NCI-H748 treated with DMSO at 0.1 percent for 48 hours (cell line): Measurements from ENCODE around the gene RAB3A.
"Not testable (repeated sequence)": the region's sequence is repeated elsewhere in the genome, so short reads cannot be mapped to it uniquely, and the experiment has no call there.

Source experiments
- DNase-seq: peaks from one replicate; lab custom pipeline; 2025; lab: John Stamatoyannopoulos, UW

The RAB3A gene

DNA sequence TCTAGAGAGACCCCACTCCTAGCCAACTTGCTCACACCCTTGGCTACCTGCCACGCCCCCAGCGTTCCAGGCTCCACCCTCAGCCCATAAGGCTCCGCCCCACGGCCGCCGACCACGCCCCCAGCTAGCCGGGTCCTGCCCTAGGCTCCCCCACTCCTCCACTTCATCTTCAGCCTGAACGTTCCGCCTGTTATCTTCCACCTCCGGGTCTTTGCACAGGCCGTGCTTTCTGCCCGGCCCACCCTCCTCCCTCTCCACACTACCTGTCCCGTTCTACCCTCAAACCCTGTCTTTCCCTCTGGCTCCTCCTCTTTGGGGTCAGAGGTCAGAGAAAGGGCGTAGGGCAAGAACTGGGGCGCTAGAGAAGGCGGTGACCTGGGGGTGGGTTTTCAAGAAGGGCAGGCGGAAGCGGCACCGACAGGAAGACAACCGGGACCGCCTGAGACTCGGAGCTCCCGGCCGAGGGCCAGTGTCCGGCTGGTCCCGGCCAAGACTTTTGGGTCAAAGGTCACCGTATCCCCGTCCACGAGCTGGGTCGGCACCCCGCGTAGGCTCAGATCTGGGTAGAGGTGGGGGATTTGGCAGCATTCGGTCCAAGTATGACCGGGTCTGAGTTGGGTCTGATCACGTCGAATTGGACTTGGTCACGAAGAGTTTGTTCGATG lies 20.1 kb upstream of the RAB3A start:
- no peak for DNase-seq

DNA sequence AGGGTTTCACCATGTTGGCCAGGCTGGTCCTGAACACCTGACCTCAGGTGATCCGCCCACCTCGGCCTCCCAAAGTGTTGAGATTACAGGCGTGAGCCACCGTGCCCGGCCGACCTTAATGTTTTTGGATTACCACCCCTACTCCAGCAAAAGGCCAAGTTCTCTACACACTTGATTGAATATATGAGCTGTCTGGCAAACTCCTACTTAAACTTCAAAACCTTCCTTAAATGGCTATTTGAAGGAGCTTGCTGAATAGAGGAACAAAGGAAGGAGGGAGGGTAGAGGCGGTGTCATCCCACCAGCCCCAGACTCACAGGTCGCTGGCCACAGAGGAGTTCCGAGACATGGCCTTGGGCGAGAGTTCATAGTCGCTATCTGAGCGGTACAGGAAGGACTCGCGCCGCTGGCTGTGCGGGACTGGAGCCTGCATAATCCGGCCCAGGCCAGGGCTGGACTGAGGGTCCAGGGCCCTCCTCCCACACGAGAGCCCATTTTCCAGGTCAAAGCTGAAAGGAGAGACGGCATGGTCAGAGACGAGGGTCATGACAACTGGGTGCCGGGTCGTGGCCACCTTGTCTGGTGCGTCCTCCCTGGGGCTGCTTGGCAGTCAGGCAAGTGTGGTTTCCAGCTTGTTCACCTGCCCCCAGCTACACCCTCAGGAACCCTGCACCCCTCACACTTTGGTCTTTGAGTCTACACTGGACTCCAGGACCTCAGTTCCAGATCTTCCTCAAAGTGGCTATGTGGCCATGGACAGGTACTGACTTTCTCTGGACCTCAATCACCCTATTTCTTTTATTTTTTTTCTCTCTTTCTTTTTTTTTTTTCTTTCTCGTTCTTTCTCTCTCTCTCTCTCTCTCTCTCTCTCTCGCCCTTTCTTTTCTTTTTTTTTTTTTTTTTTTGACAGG lies 18.2 kb upstream of the RAB3A start:
- no peak for DNase-seq

DNA sequence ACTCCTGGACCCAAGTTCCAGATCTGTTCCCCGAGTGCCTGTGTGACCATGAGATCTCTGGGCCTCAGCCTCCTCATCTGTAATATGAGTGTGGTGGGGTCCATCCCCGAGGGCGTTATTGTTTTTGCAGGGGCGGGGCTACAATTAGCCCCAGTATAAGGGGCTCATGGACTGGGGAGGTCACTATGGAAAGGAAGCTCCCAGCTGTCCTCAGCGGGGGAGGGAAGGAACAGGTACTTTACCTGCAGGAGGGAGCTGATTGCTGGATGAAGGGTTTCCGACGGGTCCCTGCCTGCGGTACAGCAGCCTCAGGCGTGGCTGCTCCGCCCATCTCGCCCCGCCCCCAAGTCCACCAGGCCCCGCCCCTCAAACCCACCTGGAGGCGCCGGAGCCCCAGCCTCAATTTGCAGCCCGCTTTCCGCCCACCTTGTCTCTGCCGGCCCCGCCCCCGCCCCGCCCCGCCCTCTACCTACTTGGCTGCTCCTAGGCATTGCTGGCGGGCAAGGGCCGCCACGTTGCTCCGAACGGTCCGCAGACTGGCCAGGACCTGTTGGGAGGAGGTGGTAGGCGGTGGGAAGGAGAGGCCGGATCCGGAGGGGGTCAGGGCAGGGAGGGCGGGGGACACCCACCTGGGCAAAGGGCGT lies 16.9 kb upstream of the RAB3A start:
- no peak for DNase-seq

DNA sequence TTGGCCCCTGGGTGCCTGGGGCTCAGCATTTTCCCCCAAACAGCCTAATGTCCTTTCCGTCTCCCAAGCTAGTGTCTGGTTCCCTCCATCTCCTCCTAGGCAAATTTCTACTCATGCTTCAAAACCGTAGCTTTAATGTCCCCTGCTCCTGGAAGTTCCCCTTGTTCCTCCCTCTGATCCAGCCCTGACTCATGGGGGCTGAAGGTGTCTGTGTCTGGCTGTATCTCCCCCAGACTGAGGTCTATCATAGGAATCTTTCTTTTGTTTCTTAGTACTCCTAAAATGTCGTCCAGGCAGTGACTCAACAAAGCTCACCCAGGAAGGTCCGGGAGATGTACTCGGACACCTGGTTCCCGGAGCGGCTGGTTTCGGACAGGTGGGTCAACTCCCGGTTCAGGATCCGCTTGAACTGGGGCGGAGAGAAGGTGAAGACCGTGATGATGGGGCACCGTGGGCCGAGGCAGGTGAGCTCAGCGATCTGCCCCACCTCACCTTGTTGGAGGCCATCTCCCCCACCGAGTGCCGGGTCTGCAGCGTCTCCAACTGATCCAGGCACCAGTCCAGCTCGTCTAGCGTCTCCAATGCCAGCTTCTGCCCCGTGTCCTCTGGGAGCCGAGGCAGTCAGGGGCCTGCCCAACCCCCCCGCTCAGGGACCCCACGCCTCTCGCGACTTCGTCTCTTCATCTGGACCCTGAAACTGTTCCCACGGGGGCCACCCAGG lies 16.2 kb upstream of the RAB3A start:
- DNase-seq = no peak

DNA sequence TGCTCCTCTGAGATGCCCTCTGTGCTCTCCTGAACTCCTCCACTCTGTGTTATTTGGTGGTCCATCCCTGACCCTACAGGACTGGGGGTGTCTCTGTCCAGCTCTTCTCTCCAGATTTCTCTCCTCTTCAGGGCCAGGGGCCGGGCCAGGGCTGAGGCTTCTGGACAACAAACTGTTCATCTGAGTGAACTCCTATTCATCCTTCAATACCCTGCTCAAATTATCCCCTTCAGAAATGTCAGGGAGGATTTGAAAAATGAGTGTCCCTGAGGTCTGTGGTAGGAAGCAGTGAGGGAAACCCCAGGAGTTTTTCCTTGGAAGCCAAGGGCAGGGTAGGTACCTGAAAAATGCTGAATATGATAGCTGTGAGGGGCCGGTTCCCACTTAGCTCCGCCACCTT lies 14.8 kb upstream of the RAB3A start:
- no peak for DNase-seq

DNA sequence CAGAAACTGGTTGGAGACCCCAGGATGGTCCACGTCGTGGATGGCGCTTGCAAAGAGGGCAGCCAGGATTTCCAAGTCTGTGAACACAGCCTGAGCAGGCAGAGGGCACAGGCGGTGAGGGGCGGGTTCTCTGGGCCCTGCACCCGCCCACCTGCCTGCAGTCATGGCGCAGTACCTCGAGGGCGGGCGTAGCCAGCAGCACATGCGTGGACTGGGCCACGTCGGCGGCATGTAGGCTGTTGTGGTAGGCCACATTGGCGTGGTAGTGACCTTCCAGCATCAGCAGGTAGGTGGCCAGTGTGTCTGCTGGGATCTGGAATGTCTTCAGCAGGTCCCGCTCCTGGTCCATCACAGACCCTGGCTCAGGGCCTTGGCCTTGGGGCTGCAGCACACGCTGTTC lies 14.3 kb upstream of the RAB3A start:
- no peak for DNase-seq

DNA sequence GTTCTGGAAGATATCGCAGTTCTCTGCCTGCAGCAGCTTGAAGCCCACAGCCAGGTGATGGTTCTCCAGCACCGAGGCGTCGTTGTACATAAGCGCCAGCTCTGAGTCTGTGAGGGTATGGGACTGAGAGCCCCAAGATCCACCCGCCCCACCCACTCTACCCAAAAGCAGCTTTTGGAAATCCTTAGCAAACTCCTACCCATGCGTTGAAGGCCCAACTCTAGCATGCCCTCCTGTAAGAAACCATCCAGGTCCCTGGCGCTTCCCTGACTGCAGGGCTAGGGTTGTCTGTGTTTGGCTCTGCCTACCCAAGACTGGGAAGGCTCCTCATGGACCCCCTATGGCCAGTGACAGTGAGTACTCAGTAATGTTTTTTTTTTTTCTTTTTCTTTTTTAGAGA lies 12.9 kb upstream of the RAB3A start:
- DNase-seq = no peak

DNA sequence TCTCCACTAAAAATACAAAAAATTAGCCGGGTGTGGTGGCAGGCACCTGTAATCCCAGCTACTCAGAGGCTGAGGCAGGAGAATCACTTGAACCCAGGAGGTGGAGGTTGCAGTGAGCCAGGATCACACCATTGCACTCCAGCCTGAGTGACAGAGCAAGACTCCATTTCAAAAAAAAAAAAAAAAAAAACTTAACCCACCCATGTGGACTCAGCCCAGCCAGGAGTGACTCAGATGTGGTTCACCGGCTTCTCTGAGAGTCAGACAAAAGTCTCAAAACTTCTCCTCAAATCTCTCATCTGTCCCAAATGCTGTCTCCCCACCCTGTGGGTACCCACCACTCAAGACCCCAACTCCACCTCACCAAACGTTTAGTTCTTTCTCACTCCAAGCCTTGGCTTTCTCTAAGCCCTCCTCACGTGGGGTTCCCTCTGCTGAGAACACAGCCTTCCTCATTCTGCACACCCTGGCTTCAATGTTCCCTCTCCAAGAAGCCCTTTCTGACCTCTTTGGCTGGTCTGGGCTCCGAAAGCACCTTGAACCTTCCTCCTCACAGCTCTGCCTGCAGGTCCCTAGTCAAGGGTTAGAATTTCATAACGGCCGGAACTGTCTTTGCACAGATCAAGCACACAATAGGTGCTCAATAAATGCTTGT lies 11.1 kb upstream of the RAB3A start:
- DNase-seq = no peak

DNA sequence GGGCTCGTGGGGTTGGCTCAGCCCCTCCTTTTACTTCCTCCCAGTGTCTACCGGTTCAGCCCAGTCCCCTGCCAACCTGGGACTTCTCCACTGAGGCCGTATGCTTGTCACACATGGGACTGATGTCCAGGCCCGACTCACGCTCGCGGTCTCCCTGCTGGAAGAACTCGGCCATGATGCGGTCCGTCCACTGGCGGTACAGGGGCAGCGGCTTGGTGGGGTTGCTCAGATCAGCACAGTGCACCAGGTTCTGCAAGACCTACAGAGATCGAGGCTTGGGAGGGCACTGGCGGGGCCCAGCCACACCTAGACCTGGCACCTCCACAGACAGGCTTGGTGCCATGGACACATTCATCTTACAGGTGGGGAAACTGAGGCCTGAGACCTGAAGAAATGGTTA lies 7.8 kb upstream of the RAB3A start:
- DNase-seq = no peak

DNA sequence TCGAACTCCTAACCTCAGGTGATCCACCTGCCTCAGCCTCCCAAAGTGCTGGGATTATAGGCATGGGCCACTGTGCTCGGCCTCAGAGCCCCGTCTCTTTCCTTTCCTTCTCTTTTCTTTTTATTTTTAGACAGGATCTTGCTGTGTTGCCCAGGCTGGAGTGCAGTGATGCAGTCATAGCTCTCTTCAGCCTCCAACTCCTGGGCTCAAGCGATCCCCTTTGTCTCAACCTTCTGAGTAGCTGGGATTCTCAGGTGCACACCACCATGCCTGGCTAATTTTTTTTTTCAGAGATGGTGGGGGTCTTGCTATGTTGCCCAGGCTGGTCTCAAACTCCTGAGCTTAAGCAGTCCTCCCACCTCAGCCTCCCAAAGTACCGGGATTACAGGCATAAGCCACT lies 6.1 kb upstream of the RAB3A start:
- DNase-seq = not testable (repeated sequence)

DNA sequence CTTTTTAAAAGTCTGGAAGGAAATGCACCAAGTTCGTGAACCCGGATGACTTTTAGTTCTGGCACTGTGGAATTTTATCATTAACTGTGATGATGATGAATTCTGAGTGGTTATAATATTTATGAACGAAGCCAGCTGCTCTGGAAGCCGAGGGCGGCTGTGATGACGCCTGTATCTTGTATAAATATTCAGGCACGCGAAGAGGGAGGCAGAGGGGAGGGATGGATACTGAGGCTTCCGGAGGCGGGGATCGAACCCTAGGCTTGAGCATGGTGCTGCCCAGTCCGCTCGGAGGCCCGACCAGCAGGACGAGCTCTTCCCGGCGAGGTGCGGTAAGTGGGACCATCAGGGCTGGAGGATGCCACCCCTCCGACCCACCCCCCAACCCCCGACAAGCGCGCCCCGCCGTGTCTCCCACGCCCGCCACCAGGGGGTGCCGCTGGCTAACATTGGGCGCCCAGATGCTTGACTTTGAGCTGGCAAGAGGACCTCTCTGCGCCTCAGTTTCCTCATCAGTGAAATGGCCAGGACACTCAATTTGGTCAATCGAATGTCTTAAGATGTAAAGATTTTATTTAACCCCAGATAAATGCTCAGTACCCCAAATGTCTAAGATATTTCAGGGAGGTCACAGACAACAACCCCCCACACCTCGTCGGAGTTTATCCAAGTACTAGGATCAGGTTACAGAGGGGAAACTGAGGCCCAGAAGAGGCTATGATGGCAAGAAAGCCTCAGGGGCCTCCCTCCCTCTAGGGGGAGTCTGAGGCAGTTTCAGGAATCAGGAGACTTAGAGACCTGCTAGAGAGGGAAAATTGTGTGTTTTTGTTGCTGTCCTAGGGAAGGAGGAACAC lies 4.5 kb upstream of the RAB3A start:
- DNase-seq = peak; percentile 5

DNA sequence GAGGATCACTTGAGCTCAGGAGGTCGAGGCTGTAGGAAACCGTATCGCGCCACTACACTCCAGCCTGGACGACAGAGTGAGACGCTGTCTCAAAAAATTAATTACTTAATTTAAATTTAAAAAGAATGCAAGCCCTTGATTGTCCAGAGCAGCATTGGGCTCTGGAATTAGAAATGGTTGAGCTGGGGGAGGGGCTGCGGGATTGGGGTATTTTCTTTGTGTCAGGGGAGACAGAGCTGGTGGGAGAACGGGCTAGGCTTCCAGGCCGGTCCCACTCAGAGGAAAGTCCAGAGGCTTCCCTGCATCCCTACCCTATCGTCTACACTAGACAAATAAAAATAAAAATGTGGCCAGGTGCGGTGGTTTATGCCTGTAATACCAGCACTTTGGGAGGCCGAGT lies 2.2 kb upstream of the RAB3A start:
- no peak for DNase-seq

DNA sequence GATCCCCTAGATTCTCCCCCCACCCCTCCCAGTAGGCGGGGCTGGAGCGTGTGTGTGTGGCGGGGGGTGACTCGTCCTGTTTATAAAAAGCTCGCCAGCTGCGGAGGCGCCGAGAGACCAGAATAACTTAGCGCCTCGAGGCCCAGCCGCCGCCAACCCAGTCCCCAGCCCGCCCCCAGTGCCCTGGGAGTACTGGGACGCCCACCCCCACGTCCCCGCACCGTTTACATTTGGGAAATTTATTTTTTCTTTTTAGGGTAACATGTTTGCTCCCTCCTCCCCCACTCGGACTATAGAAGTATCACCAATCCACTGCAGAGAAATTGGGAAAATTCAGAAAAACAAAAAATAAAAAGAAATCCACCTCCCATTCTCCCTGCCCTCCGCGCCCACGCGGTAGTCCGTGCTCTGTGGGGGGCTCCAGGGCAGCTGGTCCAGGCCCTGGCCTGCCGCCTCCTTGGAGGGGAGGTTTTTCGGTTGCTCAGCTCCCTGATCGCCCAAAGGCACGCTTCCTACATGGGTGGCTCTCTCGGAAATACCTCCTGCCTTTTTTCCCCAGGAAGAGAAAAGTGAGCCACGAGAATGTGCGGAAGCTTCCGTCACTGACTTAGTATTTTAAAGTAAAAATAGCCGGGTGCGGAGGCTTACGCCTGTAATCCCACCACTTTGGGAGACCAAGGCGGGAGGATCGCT lies 1.5 kb upstream of the RAB3A start:
- DNase-seq = no peak

DNA sequence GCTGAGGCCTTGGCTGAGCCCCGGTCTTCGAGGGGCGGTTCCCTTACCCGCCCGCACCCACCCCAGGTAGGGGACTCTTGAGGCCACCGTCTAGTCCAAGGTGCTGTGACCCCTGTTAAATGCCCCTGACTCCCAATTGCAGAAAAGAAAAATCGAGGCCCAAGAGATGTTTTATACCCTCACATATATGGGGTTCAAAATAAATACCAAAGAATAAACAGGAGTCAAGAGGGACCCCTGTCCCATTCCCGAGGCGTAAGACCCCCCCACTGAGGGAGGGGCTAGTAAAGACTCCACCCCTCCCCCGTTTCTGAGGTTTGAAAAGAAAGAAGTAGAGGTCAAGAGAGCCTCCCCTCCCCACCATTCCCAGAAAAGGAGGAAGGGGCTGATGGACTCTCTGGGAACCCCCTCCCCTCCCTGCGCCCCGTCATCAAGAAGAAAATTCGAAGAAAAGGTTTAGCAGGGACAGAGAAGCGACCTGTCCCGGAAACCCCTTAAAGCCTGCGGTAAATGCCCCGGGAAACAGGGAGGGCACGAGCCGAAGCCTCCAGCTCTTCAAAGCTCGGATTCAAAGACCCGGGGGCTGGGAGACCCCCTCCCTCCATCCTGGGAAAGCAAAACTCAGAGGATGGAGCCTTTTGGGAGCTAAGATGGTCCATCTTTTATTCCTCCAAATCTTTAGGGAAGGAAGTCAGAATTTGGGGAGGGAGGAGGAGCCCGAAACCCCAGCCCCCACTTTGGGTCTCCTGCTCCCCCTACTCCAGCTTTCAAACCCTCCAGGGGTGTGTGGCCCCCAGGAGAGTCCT lies 755 bp upstream of the RAB3A start:
- no peak for DNase-seq

DNA sequence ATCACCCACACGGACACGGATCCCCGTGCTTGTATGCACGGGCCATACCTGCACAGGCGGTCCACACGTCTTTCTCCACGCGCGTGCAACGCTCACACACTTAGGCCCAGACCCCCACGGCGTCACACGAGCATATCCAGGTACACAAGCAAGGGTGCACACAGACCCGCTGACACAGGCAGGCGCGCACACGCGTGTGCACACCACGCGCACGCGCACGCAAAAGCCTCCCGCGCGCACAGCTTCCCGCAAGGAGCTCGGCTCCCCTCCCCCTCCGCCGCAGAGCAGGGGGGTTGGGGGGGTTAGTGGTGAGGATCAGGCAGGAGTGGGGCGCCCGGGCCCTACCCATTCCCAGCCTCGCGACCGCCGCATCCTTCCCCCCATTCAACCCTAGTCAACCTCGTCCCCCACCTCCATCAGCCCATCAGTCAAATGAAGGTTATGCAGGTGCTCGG lies 407 bp downstream of the RAB3A start:
- DNase-seq = no peak

DNA sequence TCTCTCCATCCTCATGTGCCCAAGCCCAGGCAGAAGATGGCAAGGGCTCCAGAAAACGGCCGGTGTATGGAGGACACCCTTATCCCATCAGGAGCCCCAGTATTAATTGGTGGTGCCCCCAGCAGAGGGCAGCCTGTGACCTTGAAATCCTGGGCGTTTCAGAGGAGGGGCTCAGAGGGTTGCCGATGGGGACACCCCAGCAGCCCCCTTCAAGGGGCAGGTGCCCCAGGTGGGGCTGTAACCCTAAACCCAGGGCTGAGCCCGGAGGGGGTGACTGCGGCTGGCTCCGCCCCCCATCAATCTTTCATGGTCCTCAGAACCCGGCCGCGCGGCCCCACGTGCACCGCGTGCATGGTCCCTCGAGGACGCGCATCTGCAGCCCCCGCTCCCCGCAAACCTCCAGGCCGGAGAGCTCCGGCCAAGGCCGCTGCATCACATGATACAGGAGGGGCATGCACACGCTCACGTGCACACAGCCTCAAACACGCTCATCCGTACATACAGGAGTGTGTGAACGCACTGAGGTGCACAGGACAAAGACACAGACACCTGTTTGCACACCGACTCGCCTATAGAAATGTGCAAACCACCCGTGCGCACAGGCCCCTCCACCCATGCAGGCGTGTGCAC lies 949 bp downstream of the RAB3A start:
- DNase-seq = no peak

DNA sequence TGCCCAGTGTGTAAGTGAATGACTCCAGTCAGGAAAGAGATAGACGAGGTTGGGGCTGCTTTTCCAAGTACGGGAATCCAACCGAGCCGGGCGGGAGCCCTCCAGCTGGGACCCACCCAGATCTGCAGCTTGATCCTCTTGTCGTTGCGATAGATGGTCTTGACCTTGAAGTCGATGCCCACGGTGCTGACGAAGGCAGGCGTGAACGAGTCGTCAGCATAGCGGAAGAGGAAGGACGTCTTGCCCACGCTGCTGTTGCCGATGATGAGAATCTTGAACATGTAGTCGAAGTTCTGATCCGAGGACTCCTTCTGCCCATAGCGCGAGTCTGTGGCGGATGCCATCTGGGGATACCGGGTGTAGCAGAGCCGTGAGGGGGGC lies 1.5 kb downstream of the RAB3A start:
- DNase-seq = no peak

DNA sequence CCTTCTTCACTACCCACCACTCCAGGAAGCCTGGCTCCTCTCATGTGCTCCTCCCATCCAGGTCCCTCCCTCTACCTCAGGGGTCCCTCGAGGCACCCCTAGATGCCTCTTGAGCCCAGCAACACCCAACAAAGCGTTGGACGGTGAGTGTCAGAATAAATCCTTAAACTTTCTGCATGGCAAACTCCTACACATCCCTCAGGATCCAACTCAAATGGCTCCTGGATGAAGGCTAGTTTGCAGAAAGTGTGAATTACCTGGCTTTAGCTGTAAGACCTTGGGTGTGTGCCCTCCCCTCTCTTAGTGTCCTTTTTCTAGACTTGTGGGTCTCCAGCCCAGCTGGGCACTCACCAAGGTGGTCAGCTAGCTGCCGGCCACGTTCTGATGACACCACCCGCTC lies 5.5 kb downstream of the RAB3A start:
- no peak for DNase-seq

DNA sequence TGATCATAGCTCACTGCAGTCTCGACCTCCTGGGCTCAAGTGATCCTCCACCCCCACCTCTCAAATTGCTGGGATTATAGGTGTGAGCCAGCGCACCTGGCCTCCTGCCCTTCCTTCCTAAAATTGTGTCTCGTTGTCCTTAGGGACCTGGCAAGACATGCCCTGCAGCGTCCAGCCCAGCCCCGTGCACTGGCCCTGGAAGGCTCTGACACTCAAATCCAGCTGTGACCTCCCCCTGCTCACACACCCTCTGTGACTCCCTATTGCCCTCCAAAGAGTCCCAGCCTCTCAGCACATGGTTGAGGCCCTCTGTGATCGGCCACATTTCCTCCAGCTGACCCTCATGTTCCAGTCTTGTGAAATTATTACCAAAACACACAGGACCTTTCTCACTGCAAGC lies 5.9 kb downstream of the RAB3A start:
- no peak for DNase-seq
